SH-SY5Y (cell line): ENCODE data around the gene NPHP4.

Experiments
- GATA2 ChIP-seq: IDR thresholded peaks from 2 replicates; pipeline ENCODE4 v1.6.1; 2011; ENCODE audit warnings: mild to moderate bottlenecking, low read depth, low read length
- GATA3 ChIP-seq: IDR thresholded peaks from 2 replicates; pipeline ENCODE4 v1.6.1; 2011; ENCODE audit warnings: low read depth, mild to moderate bottlenecking, low read length, moderate library complexity

GRCh38 chr1:5892329-5892728 lies 99.9 kb downstream of the NPHP4 start:
- no peak for TF ChIP-seq GATA2
- no peak for TF ChIP-seq GATA3
